Kidney (tissue), 14 donors: ENCODE measurements around the gene TMEM222. TPM values are rescaled to one million over a fixed set of nuclear protein-coding genes. Genes with fewer than 3 reads are reported as not detected.

Source experiments
- DNase-seq, 5 donors: peaks; one replicate each; pipeline ENCODE4 v3.0.0-alpha.2; 2013 to 2020
- FAIRE-seq: peaks from 2 replicates; lab custom pipeline; 2012; peaks lifted over from hg19 to GRCh38; lab: Jason Lieb, UNC
- H3K27ac ChIP-seq, 2 donors: one replicate each; pipeline ENCODE4 v1.7.0; 2013; ENCODE audit warnings: low read depth in 2 of 2, low read length in 2 of 2, inconsistent platforms in 1 of 2
- H3K27me3 ChIP-seq: one replicate; pipeline ENCODE4 v1.7.1; 2013; ENCODE audit warnings: low read length, inconsistent platforms; ENCODE audit not compliant: control insufficient read depth, insufficient read depth
- H3K36me3 ChIP-seq, 3 donors: one replicate each; pipeline versions ENCODE4 v1.7.0 to v1.7.1; 2013; ENCODE audit warnings: low read length in 3 of 3, control low read depth in 1 of 3, inconsistent platforms in 1 of 3; ENCODE audit not compliant: insufficient read depth in 3 of 3, control insufficient read depth in 2 of 3
- H3K4me1 ChIP-seq, 3 donors: one replicate each; pipeline versions ENCODE4 v1.7.0 to v1.7.1; 2013; ENCODE audit warnings: low read length in 3 of 3, inconsistent platforms in 1 of 3, low read depth in 1 of 3; ENCODE audit not compliant: control insufficient read depth in 2 of 3, insufficient read depth in 2 of 3
- H3K4me3 ChIP-seq, 3 donors: one replicate each; pipeline versions ENCODE4 v1.7.0 to v1.8.1; 2013; ENCODE audit warnings: low read length in 3 of 3, control low read depth in 1 of 3, inconsistent platforms in 1 of 3
- H3K9ac ChIP-seq, 3 donors: one replicate each; pipeline versions ENCODE4 v1.7.0 to v1.7.1; 2013; ENCODE audit warnings: low read length in 3 of 3, control low read depth in 1 of 3, inconsistent platforms in 1 of 3
- H3K9me3 ChIP-seq, 3 donors: one replicate each; pipeline versions ENCODE4 v1.7.0 to v1.7.1; 2013; ENCODE audit warnings: low read length in 3 of 3, control low read depth in 1 of 3, inconsistent platforms in 1 of 3; ENCODE audit not compliant: control insufficient read depth in 2 of 3, insufficient read depth in 1 of 3
- CTCF ChIP-seq: IDR thresholded peaks from 3 replicates; pipeline ENCODE4 v1.5.1; 2012; ENCODE audit warnings: mild to moderate bottlenecking, moderate library complexity, borderline replicate concordance; ENCODE audit not compliant: insufficient read depth; ENCODE audit errors: extremely low read depth
- intact Hi-C: fragments of 100-400 bp; cut with DNase I; formaldehyde crosslinking; loops from one replicate; pipeline ENCODE4 v1.11.1; 2022
- polyA plus RNA-seq: library from polyadenylated mRNA; stranded (reverse); fragments of 350-450 nt; fragmentation: Illumina TruSeq; extraction: RNeasy Lipid Tissue Mini Kit (QIAGEN cat#74804); gene quantifications from one replicate; pipeline ENCODE4 v1.2.3, GENCODE V29; 2014; ENCODE audit warnings: low read depth, low replicate concordance; ENCODE audit not compliant: insufficient read depth
- total RNA-seq: library from RNA; stranded (reverse); fragmentation: NEBNext Ultra II Directional; extraction: Animal tissue kit (Norgen Biotek cat#: 25700); gene quantifications from one replicate; pipeline ENCODE4 v1.2.1, GENCODE V29; 2021
- donor health status: control.
- donor health status: control.
- donor health status: control.
- donor health status: control.
- donor health status: control.
- donor health status: DM: yes; HTN: yes; CAD: no.
- donor health status: Normal renal cell carcinoma (clear cell type).

The TMEM222 gene
- total and polyA plus RNA-seq, 2 donors from 2014 or later, result 42.9 to 58.2 TPM

- H3K4me1 ChIP-seq, result no peaks in the 10 kb centered on the region
- TF ChIP-seq CTCF, result no peak
- peaks cover 0 to 31% (median 25%) of the 10 kb centered on the region in 3 donors for H3K36me3 ChIP-seq
- H3K27ac ChIP-seq, result no peak overlapping the region
- H3K4me3 ChIP-seq, result no peak overlapping the region
- H3K9me3 ChIP-seq, result no peaks in the 10 kb centered on the region
- H3K9ac ChIP-seq, result no peak overlapping the region
- H3K27me3 ChIP-seq, result no peaks in the 10 kb centered on the region
- DNase-seq (no peak), FAIRE-seq (no peak)
- intact Hi-C loops, result no loop called here
These were observed 31.4 kb upstream of the TMEM222 start for GRCh38 chr1:27290581-27290980.

- no peak overlapping the region for H3K4me3 ChIP-seq
- TF ChIP-seq CTCF, result no peak
- FAIRE-seq, result no peak
- H3K9me3 ChIP-seq, result no peaks in the 10 kb centered on the region
- intact Hi-C loops, result no loop called here
- H3K9ac ChIP-seq, result no peak overlapping the region
- no peaks in the 10 kb centered on the region for H3K4me1 ChIP-seq
- no peaks in the 10 kb centered on the region for H3K27me3 ChIP-seq
- H3K27ac ChIP-seq, result no peak overlapping the region
- H3K36me3 ChIP-seq, result peaks cover under 1 to 39% (median 29%) of the 10 kb centered on the region in 3 donors
- no peak for DNase-seq
These were observed 29.9 kb upstream of the TMEM222 start for GRCh38 chr1:27292106-27292505.

GRCh38 chr1:27293915-27294314, 28.0 kb upstream of the TMEM222 start:
- Histone ChIP-seq H3K27me3 (no peaks in the 10 kb centered on the region), H3K36me3 (peaks cover 5 to 53% (median 35%) of the 10 kb centered on the region in 3 donors), H3K9ac (no peak overlapping the region), H3K27ac (no peak overlapping the region), H3K4me1 (no peaks in the 10 kb centered on the region), H3K4me3 (no peak overlapping the region), H3K9me3 (no peaks in the 10 kb centered on the region)
- DNase-seq, result no peak
- TF ChIP-seq CTCF, result no peak
- FAIRE-seq, result no peak
- intact Hi-C loops, result no loop called here

GRCh38 chr1:27296773-27297291, 25.1 kb upstream of the TMEM222 start:
- FAIRE-seq, result no peak
- intact Hi-C loops, result no loop called here

More at GRCh38 chr1:27296773-27297291, 25.1 kb upstream of the TMEM222 start:
- Histone ChIP-seq H3K4me3 (no peak overlapping the region), H3K27me3 (no peaks in the 10 kb centered on the region), H3K4me1 (peaks cover 0 to 5% (median 0%) of the 10 kb centered on the region in 3 donors), H3K27ac (no peak overlapping the region), H3K9ac (no peak overlapping the region), H3K36me3 (peaks cover 5 to 50% (median 45%) of the 10 kb centered on the region in 3 donors), H3K9me3 (no peaks in the 10 kb centered on the region)
- DNase-seq, result peak in 4 of 5 donors; percentile 61 to 86 (median 70)
- TF ChIP-seq CTCF, result peak; percentile 79
